GOT3 (cell line): ENCODE data around the gene CFAP20DC.

Experiments
- DNase-seq: peaks from one replicate; lab custom pipeline; 2025; ENCODE audit warnings: mixed read lengths; lab: John Stamatoyannopoulos, UW

The CFAP20DC gene

GRCh38 chr3:58693940-58694850 lies 355.6 kb downstream of the CFAP20DC start:
- no peak for DNase-seq

GRCh38 chr3:58692484-58692883 lies 357.3 kb downstream of the CFAP20DC start:
- no peak for DNase-seq
